GM12873 (cell line): ENCODE measurements around the gene DCLK1.

Source experiments
- CTCF ChIP-seq: IDR thresholded peaks from 2 replicates; pipeline ENCODE4 v1.5.1; 2012; ENCODE audit warnings: low read depth, mild to moderate bottlenecking, moderate library complexity, low read length, control low read depth; ENCODE audit not compliant: insufficient read depth; ENCODE audit errors: missing control alignments

DCLK1 gene

GRCh38 chr13:35855531-35856019 lies 275.6 kb downstream of the DCLK1 start:
- TF ChIP-seq CTCF = no peak

GRCh38 chr13:35854286-35854685 lies 276.9 kb downstream of the DCLK1 start:
- no peak for TF ChIP-seq CTCF

GRCh38 chr13:35851881-35852280 lies 279.3 kb downstream of the DCLK1 start:
- no peak for TF ChIP-seq CTCF

GRCh38 chr13:35851356-35851755 lies 279.8 kb downstream of the DCLK1 start:
- no peak for TF ChIP-seq CTCF

GRCh38 chr13:35850569-35850968 lies 280.6 kb downstream of the DCLK1 start:
- TF ChIP-seq CTCF = no peak

GRCh38 chr13:35849256-35849644 lies 281.9 kb downstream of the DCLK1 start:
- no peak for TF ChIP-seq CTCF

- no peak for TF ChIP-seq CTCF
These were observed 282.6 kb downstream of the DCLK1 start for GRCh38 chr13:35848336-35849255.
